T-helper 1 cell treated with Interleukin-12 subunit alpha and Interleukin-12 subunit beta and Interleukin-4 antibody, amounts not matched to agents 30 ng/mL and 1 ng/mL, for 36 hours (primary cell): ENCODE data around the gene GALNT10. TPM values are rescaled to one million over a fixed set of nuclear protein-coding genes. Genes with fewer than 3 reads are reported as not detected.

Experiments
- intact Hi-C: fragments of 100-400 bp; cut with micrococcal nuclease; formaldehyde crosslinking; loops from one replicate; pipeline ENCODE4 v1.15.1; 2024
- total RNA-seq: library from RNA; stranded (reverse); gene quantifications from 2 replicates; pipeline ENCODE4 v1.2.3, GENCODE V29; 2022

GALNT10 gene
- total RNA-seq, 1 donor from 2014 or later: 78.2 TPM

- intact Hi-C loops: loop anchor here (1.0 kb wide), 4 partner anchors 12 to 243 kb away; partner anchors contain the start of genes GALNT10 and SAP30L
Observed at GRCh38 chr5:154202379-154203260, 12.1 kb downstream of the GALNT10 start.

DNA sequence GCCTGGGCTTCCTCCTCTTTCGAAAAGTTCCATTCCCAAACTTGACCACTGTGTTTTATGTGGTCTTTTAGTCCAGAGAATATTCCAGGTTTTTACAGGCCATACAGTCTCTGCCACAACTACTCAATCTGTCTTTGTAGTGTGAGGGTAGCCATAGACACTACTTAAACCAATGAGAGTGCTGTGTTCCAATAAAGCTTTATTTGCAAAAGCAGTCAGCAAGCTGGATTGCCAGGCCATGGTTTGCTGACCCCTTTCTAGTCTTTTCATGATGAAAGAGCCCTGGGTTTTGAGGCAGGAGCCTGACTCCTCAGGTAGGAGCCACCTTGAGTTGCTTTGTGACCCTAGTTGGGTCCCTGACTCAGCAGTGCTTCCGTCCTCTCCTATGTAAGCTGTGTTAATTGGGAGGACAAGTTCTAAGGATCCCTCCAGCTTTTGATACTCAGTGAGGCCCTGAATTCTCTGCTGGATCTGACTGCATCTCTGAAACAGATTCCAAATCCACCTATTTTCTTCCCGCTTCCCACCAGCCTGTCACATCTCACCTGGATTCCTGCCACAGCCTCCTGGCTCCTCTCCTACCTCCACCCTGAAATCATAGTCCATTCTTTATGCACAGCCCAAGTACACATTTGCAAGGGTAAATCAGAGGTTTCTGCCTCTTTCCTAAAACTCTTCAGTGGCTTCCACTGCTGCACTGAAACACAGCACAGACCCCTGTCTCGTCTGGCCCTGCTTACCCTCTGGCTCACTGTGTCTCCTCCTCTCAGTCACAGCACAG is 13.5 kb downstream of the GALNT10 start:
- intact Hi-C loops: loop anchor here (1.0 kb wide), 4 partner anchors 10 to 241 kb away; partner anchors contain the start of genes GALNT10 and SAP30L

DNA sequence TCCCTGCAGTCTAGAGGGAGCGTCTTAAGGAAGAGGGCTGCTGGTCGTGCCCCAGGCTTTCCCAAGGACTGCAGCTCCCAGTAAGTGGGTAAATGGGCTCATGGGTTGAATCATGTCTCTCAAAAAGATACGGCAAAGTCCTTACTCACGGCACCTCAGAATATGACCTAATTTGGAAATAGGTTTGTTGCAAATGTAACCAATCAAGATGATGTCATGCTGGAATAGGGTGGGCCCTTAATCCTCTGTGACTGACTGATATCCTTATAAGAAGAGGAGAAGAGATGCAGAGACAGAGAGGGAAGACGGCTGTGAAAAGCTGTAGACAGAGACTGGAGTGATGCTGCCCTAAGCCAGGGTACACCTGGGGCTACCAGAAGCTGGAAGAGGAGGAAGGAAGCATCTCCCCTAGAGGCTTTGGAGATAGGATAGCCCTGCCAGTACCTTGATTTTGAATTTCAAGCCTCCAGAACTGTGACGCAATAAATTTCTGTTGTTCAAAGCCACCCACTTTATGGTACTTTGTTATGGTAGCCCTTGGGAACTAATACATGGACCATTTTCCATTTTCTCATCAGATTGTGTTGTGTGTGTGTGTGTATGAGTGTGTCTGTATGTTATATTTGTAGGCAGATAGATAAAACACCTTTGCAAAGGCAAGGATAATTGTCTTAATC is 15.0 kb downstream of the GALNT10 start:
- intact Hi-C loops: no loop called here

- intact Hi-C loops: no loop called here
Observed at GRCh38 chr5:154206311-154206710, 15.8 kb downstream of the GALNT10 start.

DNA sequence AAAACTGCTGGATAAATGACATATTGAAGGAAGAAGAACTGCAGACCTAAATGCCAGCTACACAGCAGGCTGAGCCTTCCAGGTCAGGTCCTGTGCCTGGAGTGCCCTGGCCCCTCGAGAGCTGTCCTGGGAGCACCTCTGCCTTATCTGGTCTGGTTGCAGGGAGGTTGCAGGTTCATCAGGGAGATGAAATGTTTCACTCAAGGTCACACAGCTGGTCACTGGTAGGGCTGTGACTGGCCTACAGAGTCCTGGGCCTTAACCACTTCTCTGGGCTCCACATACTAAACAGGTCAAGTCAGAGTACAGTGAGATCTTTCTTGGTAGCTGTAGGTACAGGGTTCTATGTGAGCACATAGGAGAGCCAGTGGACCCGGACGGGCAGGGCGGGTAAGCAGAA is 16.7 kb downstream of the GALNT10 start:
- intact Hi-C loops: no loop called here

- intact Hi-C loops: no loop called here
Observed at GRCh38 chr5:154209591-154210081, 19.1 kb downstream of the GALNT10 start.

- intact Hi-C loops: no loop called here
Observed at GRCh38 chr5:154210163-154210562, 19.6 kb downstream of the GALNT10 start.

DNA sequence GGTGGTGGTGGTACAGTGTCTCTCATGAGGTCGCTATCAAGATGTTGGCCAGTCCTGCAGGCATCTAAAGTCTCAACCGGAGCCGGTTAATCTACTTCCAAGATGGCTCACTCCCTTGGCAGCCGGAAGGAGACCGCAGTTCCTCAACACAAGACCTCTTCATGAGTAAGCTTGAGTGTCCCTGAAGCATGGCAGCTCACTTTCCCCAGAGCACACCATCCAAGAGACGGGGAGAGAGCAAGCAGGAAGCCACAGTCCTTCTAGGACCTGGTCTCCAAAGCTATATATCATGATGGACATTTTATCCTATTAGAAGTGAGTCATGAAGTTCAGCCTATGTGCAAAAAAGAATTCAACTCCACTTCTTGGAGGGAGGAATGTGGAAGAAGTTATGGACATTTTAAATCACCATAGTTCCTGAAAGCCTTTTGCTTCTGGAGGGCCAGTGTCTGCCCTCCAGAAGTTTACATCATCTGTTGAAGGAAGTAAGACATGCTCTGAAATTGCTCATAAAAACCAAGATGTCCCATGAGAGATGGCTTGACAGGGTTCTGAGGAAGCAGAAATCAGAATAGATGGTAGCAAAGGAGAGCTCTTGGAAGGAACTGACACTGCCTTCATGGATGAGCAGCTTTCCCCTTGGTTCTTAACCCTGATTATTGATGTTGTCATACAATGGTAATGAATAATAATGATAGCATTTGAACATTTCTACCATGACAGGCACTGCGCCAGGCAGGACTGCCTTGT is 21.3 kb downstream of the GALNT10 start:
- intact Hi-C loops: no loop called here

DNA sequence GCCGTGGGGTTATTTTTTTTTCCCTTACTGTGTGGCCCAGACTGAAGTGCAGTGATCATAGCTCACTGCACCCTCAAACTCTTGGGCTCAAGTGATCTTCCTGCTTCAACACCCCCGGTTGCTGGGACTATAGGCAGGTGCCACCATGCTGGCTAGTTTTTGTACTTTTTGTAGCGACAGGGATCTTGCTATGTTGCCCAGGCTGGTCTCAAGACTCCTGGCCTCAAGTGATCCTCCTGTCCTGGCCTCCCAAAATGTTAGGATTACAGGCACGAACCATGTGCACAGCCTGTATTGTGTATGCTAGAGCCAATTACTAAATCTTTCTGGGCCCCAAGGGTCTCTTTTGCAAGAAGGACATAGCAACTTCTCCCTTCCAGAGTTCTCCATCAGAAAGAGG is 23.1 kb downstream of the GALNT10 start:
- intact Hi-C loops: no loop called here

- intact Hi-C loops: loop anchor here (1.0 to 2.0 kb wide), 5 partner anchors 11 to 59 kb away; partner anchors contain the start of gene GALNT10
Observed at GRCh38 chr5:154214371-154215106, 24.0 kb downstream of the GALNT10 start.

GRCh38 chr5:154215571-154216325 is 25.2 kb downstream of the GALNT10 start:
- intact Hi-C loops: loop anchor here (2.0 kb wide), 1 partner anchor 13 kb away; no protein-coding TSS in a partner anchor

DNA sequence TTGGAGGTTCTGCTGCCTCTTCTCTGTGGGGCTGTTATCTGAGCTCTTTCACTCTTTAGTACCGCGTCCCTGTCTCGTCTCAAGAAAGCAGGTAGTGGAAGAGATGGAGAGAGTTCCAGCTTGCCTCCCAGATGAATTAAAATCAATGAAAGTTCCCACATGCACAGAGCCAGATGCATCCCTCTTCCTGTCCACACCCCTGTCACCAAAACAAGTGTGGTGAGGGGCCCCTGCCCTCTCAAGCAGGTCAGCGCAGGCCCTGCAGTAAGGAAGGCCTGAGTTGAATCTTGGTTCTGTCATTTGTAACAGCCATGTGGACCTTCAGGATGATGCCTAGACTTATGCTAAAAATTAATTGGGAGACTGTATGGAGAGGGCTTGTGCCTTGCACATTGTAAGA is 26.9 kb downstream of the GALNT10 start:
- intact Hi-C loops: no loop called here

GRCh38 chr5:154218786-154219185 is 28.3 kb downstream of the GALNT10 start:
- intact Hi-C loops: no loop called here

DNA sequence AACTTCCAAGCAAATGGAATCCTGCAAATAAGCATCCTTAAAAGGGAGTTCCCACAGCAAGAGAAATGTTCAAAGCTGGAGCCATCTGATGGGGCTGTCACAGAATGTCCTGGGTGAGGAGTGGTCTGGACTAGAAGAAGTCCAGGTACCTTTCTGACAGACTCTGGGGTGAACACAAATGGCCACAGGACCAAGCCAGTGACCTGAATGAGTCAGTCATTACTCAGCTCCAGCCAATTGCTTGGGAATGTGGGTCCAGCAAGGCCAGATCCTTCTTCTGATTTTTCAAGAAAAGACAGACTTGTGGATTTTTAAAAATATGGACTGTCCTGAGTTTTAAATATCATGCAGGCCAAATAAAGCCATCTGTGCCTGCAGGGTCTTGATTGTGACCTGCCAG is 30.1 kb downstream of the GALNT10 start:
- intact Hi-C loops: loop anchor here (1.0 to 10.0 kb wide), 7 partner anchors 17 to 534 kb away; partner anchors contain the start of genes FAM114A2, LARP1 and MFAP3

- intact Hi-C loops: loop anchor here (1.0 to 10.0 kb wide), 7 partner anchors 18 to 533 kb away; partner anchors contain the start of genes FAM114A2, LARP1 and MFAP3
Observed at GRCh38 chr5:154221371-154221896, 30.9 kb downstream of the GALNT10 start.

DNA sequence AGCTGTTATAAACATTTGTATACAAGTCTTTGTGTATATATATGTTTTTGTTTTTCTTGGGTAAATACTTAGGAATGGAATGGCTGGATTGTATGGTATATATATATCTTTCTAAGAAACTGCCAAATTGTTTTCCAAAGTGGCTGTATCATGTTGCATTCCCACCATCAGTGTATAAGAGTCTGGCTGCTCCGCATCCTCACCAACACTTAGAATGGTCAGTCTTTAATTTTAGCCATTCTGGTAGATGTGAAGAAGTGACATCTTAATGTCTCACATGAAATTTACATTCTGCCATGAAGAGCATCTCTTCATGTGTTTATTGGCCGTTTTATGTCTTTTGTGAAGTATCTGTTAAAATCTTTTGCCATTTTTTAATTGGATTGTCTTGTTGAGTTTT is 31.9 kb downstream of the GALNT10 start:
- intact Hi-C loops: loop anchor here (10.0 kb wide), 2 partner anchors 182 to 532 kb away; partner anchors contain the start of gene LARP1

GRCh38 chr5:154223320-154223719 is 32.8 kb downstream of the GALNT10 start:
- intact Hi-C loops: loop anchor here (10.0 kb wide), 2 partner anchors 181 to 531 kb away; partner anchors contain the start of gene LARP1

GRCh38 chr5:154227090-154227489 is 36.6 kb downstream of the GALNT10 start:
- intact Hi-C loops: loop anchor here (10.0 kb wide), 2 partner anchors 178 to 528 kb away; partner anchors contain the start of gene LARP1
